HCT116 (cell line): Measurements from ENCODE around the gene IL1R2. TPM values are rescaled to one million over a fixed set of nuclear protein-coding genes. Genes with fewer than 3 reads are reported as not detected.

Source experiments
- ATAC-seq: fragments of 200-7000 bp; cut with Tn5 transposase; 2 replicates; pipeline ENCODE4 v1.9.1; 2020; ENCODE audit warnings: mild to moderate bottlenecking, moderate library complexity
- BruUV-seq: library from RNA; stranded (reverse); fragments of 400-500 nt; replicated peaks from 2 replicates; lab custom pipeline; 2021; lab: Mats Ljungman, UMichigan
- CTCF ChIA-PET: fragments of 300-600 bp; sonication (Branson Sonifier 250); formaldehyde crosslinking; loops from one replicate; lab custom pipeline; 2021; ENCODE audit warnings: antibody characterized with exemption; lab: Charles Lee
- POLR2A ChIA-PET: fragments of 300-600, 350-600 bp; sonication (Branson Sonifier 250); formaldehyde crosslinking; loops from one replicate; lab custom pipeline; 2021; ENCODE audit warnings: antibody characterized with exemption; lab: Charles Lee
- RAD21 ChIA-PET, 2 experiments: fragments of 300-600 bp; sonication (Branson Sonifier 250); formaldehyde crosslinking; loops; one replicate each; lab custom pipeline; 2023; ENCODE audit warnings: low total read pairs in 2 of 2; ENCODE audit not compliant: uncharacterized antibody in 2 of 2, unreplicated experiment in 2 of 2, low non-redundant PET in 1 of 2; lab: Charles Lee
- DNase-seq: peaks from one replicate; pipeline ENCODE4 v3.0.0-alpha.2; 2010; ENCODE audit warnings: low read depth, low spot score
- H2AFZ ChIP-seq: fragments of 200-600 bp; shearing (Covaris generic), sonication (generic); 2 replicates; pipeline ENCODE4 v1.6.1; 2017; ENCODE audit warnings: low read depth, mixed run types, mixed read lengths, antibody characterized with exemption, low read length; ENCODE audit not compliant: poor library complexity, severe bottlenecking
- H3K27ac ChIP-seq: 2 replicates; pipeline ENCODE4 v1.5.1; 2012; ENCODE audit warnings: low read depth, low read length
- H3K27me3 ChIP-seq: fragments of 200-600 bp; sonication (generic); 2 replicates; pipeline ENCODE4 v1.6.1; 2016; ENCODE audit warnings: mixed run types, low read length, mixed read lengths; ENCODE audit not compliant: insufficient read depth
- H3K36me3 ChIP-seq, 2 experiments: fragments of 200-500 bp in 1 of 2; fragments of 200-600 bp in 1 of 2; sonication (Bioruptor generic) in 1 of 2; sonication (generic) in 1 of 2; 2 replicates each; pipeline versions ENCODE4 v1.5.1 to v1.6.1; 2014 to 2016; ENCODE audit warnings: low read length in 2 of 2, inconsistent platforms in 1 of 2, mixed read lengths in 1 of 2, mixed run types in 1 of 2; ENCODE audit not compliant: insufficient read depth in 2 of 2, control insufficient read depth in 1 of 2
- H3K4me1 ChIP-seq, 2 experiments: fragments of 200-600 bp in 1 of 2; sonication (generic) in 1 of 2; 2 replicates each; pipeline versions ENCODE4 v1.5.1 to v1.6.1; 2012 to 2017; ENCODE audit warnings: low read length in 2 of 2, inconsistent platforms in 1 of 2, mild to moderate bottlenecking in 1 of 2, mixed read lengths in 1 of 2, mixed run types in 1 of 2, moderate library complexity in 1 of 2; ENCODE audit not compliant: insufficient read depth in 2 of 2, control insufficient read depth in 1 of 2
- H3K4me2 ChIP-seq: fragments of 200-600 bp; sonication (generic); 2 replicates; pipeline ENCODE4 v1.6.1; 2017; ENCODE audit warnings: mixed run types, low read length, mixed read lengths
- H3K4me3 ChIP-seq, 2 experiments: fragments of 200-600 bp in 1 of 2; sonication (generic) in 1 of 2; replicated peaks in 1 of 2; 2 replicates each; pipeline ENCODE4 v1.5.1; 2011 to 2016; ENCODE audit warnings: low read length in 2 of 2, control low read depth in 1 of 2, low read depth in 1 of 2, mild to moderate bottlenecking in 1 of 2, mixed read lengths in 1 of 2, mixed run types in 1 of 2
- H3K79me2 ChIP-seq: fragments of 200-600 bp; sonication (generic); 2 replicates; pipeline ENCODE4 v1.6.1; 2017; ENCODE audit warnings: mild to moderate bottlenecking, mixed run types, low read length, moderate library complexity, mixed read lengths; ENCODE audit not compliant: insufficient read depth
- H3K9ac ChIP-seq: fragments of 200-600 bp; sonication (generic); 2 replicates; pipeline ENCODE4 v1.6.1; 2016; ENCODE audit warnings: low read length, mixed read lengths
- H3K9me2 ChIP-seq: fragments of 200-600 bp; sonication (generic), shearing (Covaris generic); 2 replicates; pipeline ENCODE4 v1.6.1; 2017; ENCODE audit warnings: mixed run types, mild to moderate bottlenecking, moderate library complexity; ENCODE audit not compliant: insufficient read depth
- H3K9me3 ChIP-seq, 2 experiments: fragments of 200-500 bp in 1 of 2; fragments of 200-600 bp in 1 of 2; sonication (Bioruptor generic) in 1 of 2; sonication (generic) in 1 of 2; 2 replicates each; pipeline ENCODE4 v1.6.1; 2014 to 2017; ENCODE audit warnings: low read length in 2 of 2, mixed read lengths in 2 of 2, inconsistent platforms in 1 of 2, low read depth in 1 of 2, mild to moderate bottlenecking in 1 of 2, mixed run types in 1 of 2, moderate library complexity in 1 of 2; ENCODE audit not compliant: control insufficient read depth in 1 of 2, insufficient read depth in 1 of 2
- H4K20me1 ChIP-seq: fragments of 200-600 bp; sonication (generic), shearing (Covaris generic); 2 replicates; pipeline ENCODE4 v1.6.1; 2017; ENCODE audit warnings: mixed run types, mild to moderate bottlenecking, moderate library complexity; ENCODE audit not compliant: insufficient read depth
- ATF3 ChIP-seq: IDR thresholded peaks from 2 replicates; pipeline ENCODE4 v1.6.1; 2012
- CBX3 ChIP-seq: IDR thresholded peaks from 2 replicates; pipeline ENCODE4 v1.6.1; 2012; ENCODE audit warnings: low read depth
- CEBPB ChIP-seq: IDR thresholded peaks from 2 replicates; pipeline ENCODE4 v1.6.1; 2012; ENCODE audit warnings: low read depth
- CTCF ChIP-seq, 3 experiments: fragments of 200-600 bp in 1 of 3; sonication (generic) in 1 of 3; IDR thresholded peaks in 2 of 3; conservative IDR thresholded peaks in 1 of 3; 2 replicates each; pipeline ENCODE4 v1.5.1; 2012 to 2017; ENCODE audit warnings: low read depth in 2 of 3, low read length in 2 of 3, antibody characterized with exemption in 1 of 3, borderline replicate concordance in 1 of 3, control low read depth in 1 of 3, mild to moderate bottlenecking in 1 of 3, mixed read lengths in 1 of 3, mixed run types in 1 of 3, moderate library complexity in 1 of 3; ENCODE audit not compliant: insufficient read depth in 1 of 3
- EGR1 ChIP-seq: IDR thresholded peaks from 2 replicates; pipeline ENCODE4 v1.6.1; 2012; ENCODE audit warnings: low read depth
- ELF1 ChIP-seq: IDR thresholded peaks from 2 replicates; pipeline ENCODE4 v1.6.1; 2012; ENCODE audit warnings: low read depth, borderline replicate concordance
- EZH2 ChIP-seq: fragments of 200-600 bp; sonication (generic); IDR thresholded peaks from 2 replicates; pipeline ENCODE4 v1.6.1; 2017; ENCODE audit warnings: antibody characterized with exemption, mixed run types
- EZH2phosphoT487 ChIP-seq: fragments of 200-600 bp; IDR thresholded peaks from 2 replicates; pipeline ENCODE4 v1.6.1; 2018; ENCODE audit warnings: antibody characterized with exemption, borderline replicate concordance
- FOSL1 ChIP-seq: IDR thresholded peaks from 2 replicates; pipeline ENCODE4 v1.6.1; 2012; ENCODE audit warnings: low read depth
- MAX ChIP-seq: IDR thresholded peaks from 2 replicates; pipeline ENCODE4 v1.6.1; 2012
- POLR2A ChIP-seq: IDR thresholded peaks from 2 replicates; pipeline ENCODE4 v1.7.0; 2011; ENCODE audit warnings: borderline replicate concordance; ENCODE audit not compliant: insufficient read depth, insufficient read length; ENCODE audit errors: extremely low read depth
- POLR2AphosphoS5 ChIP-seq: IDR thresholded peaks from 2 replicates; pipeline ENCODE4 v1.6.1; 2011; ENCODE audit warnings: mild to moderate bottlenecking, low read depth, low read length, moderate library complexity
- SIN3A ChIP-seq: IDR thresholded peaks from 2 replicates; pipeline ENCODE4 v1.6.1; 2012; ENCODE audit warnings: low read depth
- SRF ChIP-seq: IDR thresholded peaks from 2 replicates; pipeline ENCODE4 v1.6.1; 2012; ENCODE audit warnings: low read depth
- TCF7L2 ChIP-seq: IDR thresholded peaks from 2 replicates; pipeline ENCODE4 v1.7.0; 2011; ENCODE audit warnings: borderline replicate concordance, inconsistent platforms; ENCODE audit not compliant: insufficient read depth, insufficient read length; ENCODE audit errors: extremely low read depth
- ZBTB33 ChIP-seq: IDR thresholded peaks from 2 replicates; pipeline ENCODE4 v1.6.1; 2011; ENCODE audit warnings: mild to moderate bottlenecking, low read length, moderate library complexity; ENCODE audit not compliant: insufficient replicate concordance; ENCODE audit errors: extremely low read depth
- ZNF274 ChIP-seq: fragments of 200-500 bp; sonication (Bioruptor generic); IDR thresholded peaks from 2 replicates; pipeline ENCODE4 v1.6.1; 2014; ENCODE audit warnings: mild to moderate bottlenecking, low read depth, low read length, inconsistent platforms
- intact Hi-C: fragments of 100-400 bp; cut with micrococcal nuclease; formaldehyde crosslinking; loops from 2 replicates; pipeline ENCODE4 v1.10.0; 2022
- total RNA-seq: library from RNA; stranded (reverse); gene quantifications from one replicate; pipeline ENCODE4 v1.2.1, GENCODE V29; 2021; ENCODE audit not compliant: unreplicated experiment

The IL1R2 gene
- total RNA-seq, 1 experiment from 2014 or later: 0.52 TPM

GRCh38 chr2:101995019-101995418, 3.3 kb downstream of the IL1R2 start:
- ATAC-seq: no peak
- no TSS peak for BruUV-seq
- ChIA-PET CTCF (interaction anchor here (1.1 to 1.5 kb wide), 2 partner anchors 11 to 246 kb away, joined by 3 to 4 read pairs; no protein-coding TSS in a partner anchor), RAD21 (no interaction called here), POLR2A (no interaction called here)
- H3K27me3 ChIP-seq: peaks cover 11% of the 10 kb centered on the region; the same call in 1 of the 2 replicates
- peaks cover 0 to 6% of the 10 kb centered on the region in 2 experiments; a peak in 1 of 4 replicates for H3K4me1 ChIP-seq
- no peak overlapping the region for H3K4me2 ChIP-seq
- DNase-seq: no peak
- no peak overlapping the region for H2AFZ ChIP-seq
- H3K9ac ChIP-seq: no peak overlapping the region
- no peak for TF ChIP-seq CBX3
- no peak for TF ChIP-seq ZNF274
- no peak for TF ChIP-seq CTCF (IDR thresholded peaks at IDR 0.05 in 2 of 3, conservative IDR thresholded peaks at IDR 0.05 in 1 of 3; ENCODE audit: borderline replicate concordance in 1 of 3, insufficient read depth in 1 of 3, low read depth in 2 of 3, low read length in 2 of 3)
- no peak for TF ChIP-seq EZH2
- no peak for TF ChIP-seq TCF7L2
- no peak for TF ChIP-seq EGR1
- TF ChIP-seq MAX: no peak
- no peak for TF ChIP-seq SIN3A
- TF ChIP-seq CEBPB: no peak
- no peak for TF ChIP-seq POLR2AphosphoS5
- TF ChIP-seq ELF1: no peak
- no peak for TF ChIP-seq SRF
- no peak for TF ChIP-seq POLR2A
- TF ChIP-seq ATF3: no peak
- no peak for TF ChIP-seq FOSL1
- no peak for TF ChIP-seq ZBTB33
- no peak for TF ChIP-seq EZH2phosphoT487
- H4K20me1 ChIP-seq: no peaks in the 10 kb centered on the region
- no peaks in the 10 kb centered on the region for H3K79me2 ChIP-seq
- no peaks in the 10 kb centered on the region for H3K9me2 ChIP-seq
- no peak overlapping the region for H3K27ac ChIP-seq
- H3K9me3 ChIP-seq: no peaks in the 10 kb centered on the region
- H3K4me3 ChIP-seq: no peak overlapping the region
- intact Hi-C loops: no loop called here
- H3K36me3 ChIP-seq: no peaks in the 10 kb centered on the region
